OCI-LY7 (cell line): Measurements from ENCODE around the gene FSTL1. TPM values are rescaled to one million over a fixed set of nuclear protein-coding genes. Genes with fewer than 3 reads are reported as not detected.

Experiments
- BruUV-seq: library from RNA; stranded (reverse); fragments of 400-500 nt; replicated peaks from 2 replicates; lab custom pipeline; 2021; lab: Mats Ljungman, UMichigan
- CTCF ChIA-PET: fragments of 300-600 bp; sonication (Branson Sonifier 250); formaldehyde crosslinking; loops from one replicate; lab custom pipeline; 2022; ENCODE audit warnings: antibody characterized with exemption; ENCODE audit not compliant: unreplicated experiment; lab: Charles Lee
- POLR2A ChIA-PET: fragments of 300-600 bp; sonication (Branson Sonifier 250); formaldehyde crosslinking; loops from one replicate; lab custom pipeline; 2022; ENCODE audit warnings: antibody characterized with exemption; lab: Charles Lee
- DNase-seq: peaks from one replicate; pipeline ENCODE4 v3.0.0-alpha.2; 2015; ENCODE audit warnings: low spot score
- H2AFZ ChIP-seq: fragments of 200-600 bp; sonication (generic), shearing (Covaris generic); 2 replicates; pipeline ENCODE4 v1.6.1; 2014; ENCODE audit warnings: mild to moderate bottlenecking, antibody characterized with exemption, low read length, moderate library complexity
- H3K27ac ChIP-seq: fragments of 200-600 bp; sonication (generic); 2 replicates; pipeline ENCODE4 v1.5.1; 2014; ENCODE audit warnings: mixed run types, low read depth, mild to moderate bottlenecking, moderate library complexity, low read length, inconsistent platforms; ENCODE audit not compliant: poor library complexity, severe bottlenecking
- H3K36me3 ChIP-seq: fragments of 200-600 bp; sonication (generic); 2 replicates; pipeline ENCODE4 v1.6.1; 2014; ENCODE audit warnings: mild to moderate bottlenecking, antibody characterized with exemption, low read length, moderate library complexity, mixed read lengths; ENCODE audit not compliant: insufficient read depth
- H3K4me1 ChIP-seq: fragments of 200-600 bp; sonication (generic); 2 replicates; pipeline ENCODE4 v1.5.1; 2014; ENCODE audit warnings: mild to moderate bottlenecking, low read length; ENCODE audit not compliant: insufficient read depth, poor library complexity, severe bottlenecking
- H3K4me2 ChIP-seq: fragments of 200-600 bp; sonication (generic); 2 replicates; pipeline ENCODE4 v1.6.1; 2014; ENCODE audit warnings: mild to moderate bottlenecking, low read length
- H3K4me3 ChIP-seq: fragments of 200-600 bp; sonication (generic); 2 replicates; pipeline ENCODE4 v1.5.1; 2014; ENCODE audit warnings: mild to moderate bottlenecking, low read depth, low read length; ENCODE audit not compliant: poor library complexity, severe bottlenecking
- H3K79me2 ChIP-seq: fragments of 200-600 bp; sonication (generic); 2 replicates; pipeline ENCODE4 v1.6.1; 2016; ENCODE audit warnings: low read depth, mild to moderate bottlenecking, low read length, moderate library complexity, mixed read lengths; ENCODE audit not compliant: insufficient read depth
- H3K9me2 ChIP-seq: fragments of 200-600 bp; sonication (generic); 2 replicates; pipeline ENCODE4 v1.6.1; 2016; ENCODE audit warnings: mild to moderate bottlenecking, low read length, mixed read lengths; ENCODE audit not compliant: insufficient read depth
- H3K9me3 ChIP-seq: fragments of 200-600 bp; sonication (generic); 2 replicates; pipeline ENCODE4 v1.6.1; 2014; ENCODE audit warnings: mild to moderate bottlenecking, mixed run types, low read length, mixed read lengths
- H4K20me1 ChIP-seq: fragments of 200-600 bp; sonication (generic); 2 replicates; pipeline ENCODE4 v1.6.1; 2014; ENCODE audit warnings: mild to moderate bottlenecking, antibody characterized with exemption, low read length, moderate library complexity, mixed read lengths; ENCODE audit not compliant: insufficient read depth
- EZH2phosphoT487 ChIP-seq: fragments of 200-600 bp; sonication (generic); IDR thresholded peaks from 2 replicates; pipeline ENCODE4 v1.6.1; 2018; ENCODE audit warnings: low read depth, borderline replicate concordance, mild to moderate bottlenecking, mixed run types, antibody characterized with exemption, low read length, moderate library complexity, mixed read lengths
- intact Hi-C: fragments of 100-400 bp; cut with micrococcal nuclease; formaldehyde crosslinking; loops from one replicate; pipeline ENCODE4 v1.10.0; 2022; ENCODE audit not compliant: unreplicated experiment
- total RNA-seq, 2 experiments: library from RNA; depleted of rRNA in 1 of 2; stranded (reverse); fragments of >200 nt in 1 of 2; shearing (Covaris generic) in 1 of 2; gene quantifications; 2 replicates each; pipeline ENCODE4 v1.2.3, GENCODE V29; 2014 to 2022
- TF ChIP-seq, protein P1 (sequence below): fragments of 200-600 bp; sonication (generic); conservative IDR thresholded peaks from 2 replicates; pipeline ENCODE4 v1.5.1; 2014; ENCODE audit warnings: mild to moderate bottlenecking, antibody characterized with exemption, low read length, moderate library complexity, mixed read lengths

FSTL1 gene
- total RNA-seq, 2 experiments from 2014 or later: 0.09 to 0.74 TPM

DNA sequence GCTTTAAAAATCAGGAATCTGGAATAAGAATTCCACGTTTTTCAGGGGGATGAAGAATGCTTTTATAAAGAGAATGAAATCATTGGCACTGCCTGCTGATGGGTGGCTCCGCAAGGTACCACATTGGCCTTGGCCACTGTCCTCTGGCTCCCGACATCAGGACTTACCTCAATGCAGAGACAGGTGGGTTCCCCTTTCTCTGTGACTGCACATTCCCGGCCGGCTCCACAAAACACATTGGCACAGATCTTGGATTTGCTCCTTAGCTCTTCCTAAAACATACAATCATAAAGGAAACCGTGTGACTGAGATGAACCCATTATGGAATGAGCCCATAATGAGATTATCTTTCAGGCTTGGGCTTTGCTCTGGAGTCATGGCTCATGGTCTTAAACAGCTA lies 35.0 kb downstream of the FSTL1 start:
- Histone ChIP-seq H3K79me2 (no peaks in the 10 kb centered on the region), H4K20me1 (no peaks in the 10 kb centered on the region), H3K4me2 (no peak overlapping the region), H3K9me3 (no peaks in the 10 kb centered on the region), H2AFZ (no peak overlapping the region), H3K4me1 (peaks cover 11% of the 10 kb centered on the region), H3K9me2 (no peaks in the 10 kb centered on the region), H3K27ac (no peak overlapping the region), H3K4me3 (no peak overlapping the region), H3K36me3 (no peaks in the 10 kb centered on the region)
- intact Hi-C loops: loop anchor here (2.0 to 10.0 kb wide), 4 partner anchors 67 to 593 kb away; partner anchors contain the start of gene LRRC58
- TF ChIP-seq EZH2phosphoT487: no peak
- TF ChIP-seq, protein P1, sequence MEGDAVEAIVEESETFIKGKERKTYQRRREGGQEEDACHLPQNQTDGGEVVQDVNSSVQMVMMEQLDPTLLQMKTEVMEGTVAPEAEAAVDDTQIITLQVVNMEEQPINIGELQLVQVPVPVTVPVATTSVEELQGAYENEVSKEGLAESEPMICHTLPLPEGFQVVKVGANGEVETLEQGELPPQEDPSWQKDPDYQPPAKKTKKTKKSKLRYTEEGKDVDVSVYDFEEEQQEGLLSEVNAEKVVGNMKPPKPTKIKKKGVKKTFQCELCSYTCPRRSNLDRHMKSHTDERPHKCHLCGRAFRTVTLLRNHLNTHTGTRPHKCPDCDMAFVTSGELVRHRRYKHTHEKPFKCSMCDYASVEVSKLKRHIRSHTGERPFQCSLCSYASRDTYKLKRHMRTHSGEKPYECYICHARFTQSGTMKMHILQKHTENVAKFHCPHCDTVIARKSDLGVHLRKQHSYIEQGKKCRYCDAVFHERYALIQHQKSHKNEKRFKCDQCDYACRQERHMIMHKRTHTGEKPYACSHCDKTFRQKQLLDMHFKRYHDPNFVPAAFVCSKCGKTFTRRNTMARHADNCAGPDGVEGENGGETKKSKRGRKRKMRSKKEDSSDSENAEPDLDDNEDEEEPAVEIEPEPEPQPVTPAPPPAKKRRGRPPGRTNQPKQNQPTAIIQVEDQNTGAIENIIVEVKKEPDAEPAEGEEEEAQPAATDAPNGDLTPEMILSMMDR: no peak
- CTCF ChIA-PET: no interaction called here
- no peak for DNase-seq
- BruUV-seq: no TSS peak
- POLR2A ChIA-PET: interaction anchor here (1.1 to 3.5 kb wide), 3 partner anchors 66 to 171 kb away, joined by 4 to 18 read pairs (median 8); partner anchors contain the start of gene LRRC58

GRCh38 chr3:120410541-120410940 lies 40.3 kb downstream of the FSTL1 start:
- BruUV-seq: no TSS peak
- intact Hi-C loops: loop anchor here (10.0 kb wide), 1 partner anchor 516 kb away; no protein-coding TSS in a partner anchor

DNA sequence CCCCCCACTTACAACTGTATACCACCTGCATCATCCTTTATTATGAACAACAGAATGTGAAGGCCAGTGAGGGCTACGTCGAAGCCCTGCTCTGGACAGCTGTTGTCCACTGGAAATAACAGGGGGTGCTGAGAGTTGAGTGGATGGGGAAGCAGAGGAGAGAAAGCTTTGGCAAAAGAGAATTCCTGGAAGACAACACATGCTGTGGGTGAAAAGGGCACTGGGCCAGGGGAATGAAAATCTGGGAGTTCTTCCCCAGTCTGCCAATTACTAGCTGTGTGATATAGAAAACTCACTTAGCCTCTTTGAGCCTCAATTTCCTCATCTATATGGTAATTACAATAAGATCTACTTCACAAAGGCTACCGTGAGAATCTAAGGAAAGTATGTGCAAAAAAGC lies 40.7 kb downstream of the FSTL1 start:
- Histone ChIP-seq H3K9me2 (no peaks in the 10 kb centered on the region), H3K27ac (no peak overlapping the region), H3K4me2 (no peak overlapping the region), H3K36me3 (no peaks in the 10 kb centered on the region), H4K20me1 (no peaks in the 10 kb centered on the region), H3K79me2 (no peaks in the 10 kb centered on the region), H3K9me3 (no peaks in the 10 kb centered on the region), H3K4me3 (no peak overlapping the region), H3K4me1 (no peaks in the 10 kb centered on the region), H2AFZ (no peak overlapping the region)
- no peak for TF ChIP-seq EZH2phosphoT487
- TF ChIP-seq, protein P1: no peak
- POLR2A ChIA-PET: no interaction called here
- no peak for DNase-seq
- intact Hi-C loops: loop anchor here (10.0 kb wide), 1 partner anchor 515 kb away; no protein-coding TSS in a partner anchor
- no TSS peak for BruUV-seq
- CTCF ChIA-PET: no interaction called here

More at GRCh38 chr3:120410541-120410940, 40.3 kb downstream of the FSTL1 start:
- no peak overlapping the region for H2AFZ ChIP-seq
- ChIA-PET POLR2A (no interaction called here), CTCF (no interaction called here)
- H3K27ac ChIP-seq: no peak overlapping the region
- no peak for DNase-seq
- H3K4me1 ChIP-seq: no peaks in the 10 kb centered on the region
- H3K4me2 ChIP-seq: no peak overlapping the region
- no peaks in the 10 kb centered on the region for H3K9me2 ChIP-seq
- no peak overlapping the region for H3K4me3 ChIP-seq
- no peak for TF ChIP-seq EZH2phosphoT487
- TF ChIP-seq, protein P1: no peak
- no peaks in the 10 kb centered on the region for H4K20me1 ChIP-seq
- no peaks in the 10 kb centered on the region for H3K36me3 ChIP-seq
- H3K79me2 ChIP-seq: no peaks in the 10 kb centered on the region
- no peaks in the 10 kb centered on the region for H3K9me3 ChIP-seq
